ENCODE results near the gene SCAF1.

The SCAF1 gene

DNA sequence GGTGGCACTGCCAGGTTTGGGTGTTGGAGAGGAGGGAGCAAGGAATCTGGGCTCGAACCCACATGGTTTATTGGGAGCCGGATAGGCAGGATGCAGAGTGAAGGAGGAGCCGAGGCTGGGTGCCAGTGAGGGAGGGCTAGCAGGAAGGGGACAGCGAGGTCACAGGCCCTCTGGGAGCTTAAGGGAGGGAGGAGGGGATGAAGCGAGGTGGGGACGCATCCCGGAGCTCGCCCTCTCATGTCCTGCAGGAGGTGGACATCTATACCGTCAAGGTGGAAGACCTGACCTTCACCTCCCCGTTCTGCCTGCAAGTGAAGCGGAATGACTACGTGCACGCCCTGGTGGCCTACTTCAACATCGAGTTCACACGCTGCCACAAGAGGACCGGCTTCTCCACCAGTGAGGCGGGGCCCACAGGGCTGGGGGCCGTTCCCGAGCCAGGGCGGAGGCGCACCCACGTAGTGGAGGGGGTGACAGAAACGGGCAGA, 43.9 kb downstream of the SCAF1 start:
- Histone ChIP-seq H3K27me3 (ENCODE audit: low read depth) (no peaks in the 10 kb centered on the region), H3K9me3 (no peaks in the 10 kb centered on the region), H3K4me3 (no peak overlapping the region), H3K36me3 (replicated peaks) (peaks cover 68% of the 10 kb centered on the region), H3K4me1 (no peaks in the 10 kb centered on the region)
- no peak for DNase-seq (ENCODE audit: low spot score in 2 of 2)
- in situ Hi-C loops (cut with MboI; ENCODE audit: low sequenced_read_pairs): no loop called here

DNA sequence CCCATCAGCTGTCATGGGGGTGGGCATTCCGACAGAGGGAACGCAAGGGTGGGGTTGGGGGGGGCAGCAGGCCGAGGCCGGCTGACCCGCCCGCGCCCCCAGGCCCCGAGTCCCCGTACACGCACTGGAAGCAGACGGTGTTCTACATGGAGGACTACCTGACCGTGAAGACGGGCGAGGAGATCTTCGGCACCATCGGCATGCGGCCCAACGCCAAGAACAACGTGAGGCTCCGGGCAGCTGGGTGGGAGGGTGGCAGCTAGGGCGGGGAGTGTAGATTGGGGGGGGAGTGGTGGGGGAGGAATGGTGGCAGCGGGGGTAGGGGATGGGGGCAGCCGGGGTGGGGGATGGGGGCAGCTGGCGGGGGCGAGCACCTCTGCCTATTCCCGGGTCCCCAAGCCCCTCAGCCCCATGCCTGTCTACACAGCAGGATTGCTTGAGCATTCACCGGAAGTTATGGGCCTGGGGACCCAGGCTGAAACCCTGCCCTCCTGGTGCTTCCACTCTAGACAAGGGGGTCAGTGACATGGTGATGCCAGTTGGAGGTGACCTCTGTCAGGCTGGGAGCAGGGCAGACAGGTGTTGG, 44.6 kb downstream of the SCAF1 start:
- Histone ChIP-seq H3K4me1 (no peaks in the 10 kb centered on the region), H3K4me3 (no peak overlapping the region), H3K36me3 (replicated peaks) (peaks cover 61% of the 10 kb centered on the region), H3K27me3 (ENCODE audit: low read depth) (no peaks in the 10 kb centered on the region), H3K9me3 (no peaks in the 10 kb centered on the region)
- no peak for DNase-seq (ENCODE audit: low spot score in 2 of 2)
- in situ Hi-C loops (cut with MboI; ENCODE audit: low sequenced_read_pairs): no loop called here

- in situ Hi-C loops (cut with MboI; ENCODE audit: low sequenced_read_pairs): no loop called here
Observed at GRCh38 chr19:49687150-49687549, 45.1 kb downstream of the SCAF1 start.

GRCh38 chr19:49687566-49688316, 45.7 kb downstream of the SCAF1 start:
- no peaks in the 10 kb centered on the region for H3K4me1 ChIP-seq
- DNase-seq (ENCODE audit: low spot score in 2 of 2): no peak
- H3K27me3 ChIP-seq (ENCODE audit: low read depth): no peaks in the 10 kb centered on the region
- H3K9me3 ChIP-seq: no peaks in the 10 kb centered on the region
- peaks cover 50% of the 10 kb centered on the region for H3K36me3 ChIP-seq (replicated peaks)
- H3K4me3 ChIP-seq: no peak overlapping the region
- in situ Hi-C loops (cut with MboI; ENCODE audit: low sequenced_read_pairs): no loop called here

More at GRCh38 chr19:49687150-49687549, 45.1 kb downstream of the SCAF1 start:
- no peaks in the 10 kb centered on the region for H3K27me3 ChIP-seq (ENCODE audit: low read depth)
- H3K4me3 ChIP-seq: no peak overlapping the region
- no peaks in the 10 kb centered on the region for H3K4me1 ChIP-seq
- H3K36me3 ChIP-seq (replicated peaks): peaks cover 56% of the 10 kb centered on the region
- no peaks in the 10 kb centered on the region for H3K9me3 ChIP-seq
- DNase-seq (ENCODE audit: low spot score in 2 of 2): no peak

DNA sequence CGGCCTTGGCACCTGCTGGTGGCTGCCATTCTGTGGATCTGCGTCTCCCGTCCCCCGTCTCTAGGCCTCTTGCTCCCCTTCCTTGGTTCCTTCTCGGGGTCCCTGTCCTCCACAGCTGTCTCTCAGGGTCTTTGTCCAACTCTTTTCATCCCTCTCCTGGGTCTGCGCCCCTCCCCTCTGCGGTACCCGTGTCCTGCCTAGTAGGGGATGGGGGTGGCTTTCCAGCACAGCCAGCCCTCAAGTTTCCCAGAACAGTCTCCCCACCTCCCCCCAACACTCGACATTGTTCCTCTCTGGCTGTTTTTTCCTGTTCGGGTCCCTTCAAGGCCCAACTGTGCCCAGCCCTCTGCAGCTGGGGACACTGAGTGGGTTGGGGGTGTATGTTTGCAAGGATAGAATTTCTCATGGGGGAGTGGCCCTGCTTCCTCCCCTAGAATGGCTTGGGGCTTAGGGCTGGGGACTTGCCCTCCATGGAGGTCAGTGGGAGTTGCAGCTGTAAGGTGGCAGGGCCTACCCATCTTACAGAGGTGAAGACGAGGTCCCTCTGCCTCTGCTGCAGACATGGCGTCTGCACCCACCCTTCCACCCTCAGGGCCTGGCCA, 46.6 kb downstream of the SCAF1 start:
- no peak overlapping the region for H3K4me3 ChIP-seq
- H3K9me3 ChIP-seq: no peaks in the 10 kb centered on the region
- H3K4me1 ChIP-seq: no peaks in the 10 kb centered on the region
- in situ Hi-C loops (cut with MboI; ENCODE audit: low sequenced_read_pairs): no loop called here
- DNase-seq (ENCODE audit: low spot score in 2 of 2): no peak
- H3K27me3 ChIP-seq (ENCODE audit: low read depth): no peaks in the 10 kb centered on the region
- peaks cover 43% of the 10 kb centered on the region for H3K36me3 ChIP-seq (replicated peaks)

DNA sequence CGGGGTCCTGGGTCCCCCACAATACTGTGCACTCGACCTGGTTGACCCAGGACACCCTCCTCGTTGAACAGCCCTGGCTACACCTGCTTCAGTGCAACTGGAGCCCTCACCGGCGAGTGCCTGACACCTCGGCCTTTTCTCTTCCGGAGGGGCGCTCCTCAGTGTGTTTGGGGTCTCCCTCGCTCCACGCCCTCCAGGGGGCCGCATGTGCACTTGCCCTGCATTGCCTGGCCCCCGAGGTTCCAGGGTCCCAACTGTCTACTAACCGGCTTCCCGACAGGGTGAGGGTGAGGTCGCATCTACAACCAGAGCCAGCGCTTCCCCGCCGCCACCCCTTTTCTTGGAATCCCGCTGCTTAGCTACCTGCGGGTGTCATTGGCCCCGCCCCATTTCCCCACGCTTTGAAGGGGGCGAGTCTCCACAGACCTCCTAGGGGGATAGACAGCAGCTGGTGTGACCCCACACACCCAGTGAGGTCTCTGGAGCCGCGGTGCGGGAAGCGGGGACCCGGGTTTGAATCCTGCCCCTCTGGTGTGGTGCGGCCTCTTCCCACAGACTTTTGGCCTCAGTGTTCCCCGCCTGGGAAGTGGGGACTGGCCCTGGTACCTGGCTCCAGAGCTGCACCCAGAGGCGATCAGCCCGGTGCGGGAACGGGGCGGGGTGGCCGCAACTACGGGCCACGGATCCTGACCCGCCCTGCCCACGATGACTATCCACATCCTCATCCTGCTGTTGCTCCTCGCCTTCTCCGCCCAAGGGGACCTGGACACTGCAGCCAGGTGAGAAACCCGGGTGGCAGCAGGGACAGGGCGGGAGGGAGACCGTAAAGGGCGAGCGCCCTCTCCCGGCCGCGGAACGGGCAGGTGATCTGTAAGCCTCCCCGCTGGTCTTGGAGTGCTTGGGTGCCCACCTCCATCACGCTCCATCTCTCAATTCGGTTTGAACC, 47.4 kb downstream of the SCAF1 start, which contains the start of gene ADM5:
ADM5 (plus strand) TSS at position 462 of the 946 bp plus-strand sequence; CDS start at position 706, 244 bp downstream.
- Histone ChIP-seq H3K4me3 (no peak within 1 kb of the TSS), H3K4me1 (no peaks in the 10 kb centered on the region), H3K36me3 (replicated peaks) (peaks cover 35% of the 10 kb centered on the region), H3K9me3 (no peaks in the 10 kb centered on the region), H3K27me3 (ENCODE audit: low read depth) (no peaks in the 10 kb centered on the region)
- in situ Hi-C loops (cut with MboI; ENCODE audit: low sequenced_read_pairs): no loop called here
- DNase-seq (ENCODE audit: low spot score in 2 of 2): no peak

DNA sequence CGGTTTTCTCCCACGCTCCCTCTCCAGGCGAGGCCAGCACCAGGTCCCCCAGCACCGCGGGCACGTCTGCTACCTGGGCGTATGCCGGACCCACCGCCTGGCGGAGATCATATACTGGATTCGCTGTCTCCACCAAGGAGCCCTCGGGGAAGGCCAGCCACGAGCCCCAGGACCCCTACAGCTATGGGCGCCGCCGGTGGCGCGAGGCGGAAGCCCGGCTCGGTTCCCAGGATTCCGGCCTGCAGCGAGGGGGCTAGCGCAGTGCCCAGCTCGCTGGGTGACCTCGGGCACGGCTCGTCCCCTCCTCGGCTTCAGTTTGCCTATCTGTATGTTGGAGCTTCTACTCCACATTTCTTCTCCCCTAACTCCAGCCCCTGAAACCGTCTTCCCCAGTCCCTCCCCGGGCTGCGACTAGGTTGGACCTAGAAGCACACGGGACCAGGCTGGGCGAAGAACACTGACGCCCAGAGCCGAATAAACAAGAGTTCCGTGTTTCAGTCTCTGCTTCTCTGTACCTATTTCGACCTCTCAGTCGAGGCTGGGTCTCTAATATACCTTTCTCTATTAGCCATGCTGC, 48.2 kb downstream of the SCAF1 start:
- no peak for DNase-seq (ENCODE audit: low spot score in 2 of 2)
- in situ Hi-C loops (cut with MboI; ENCODE audit: low sequenced_read_pairs): no loop called here
- Histone ChIP-seq H3K4me3 (no peak overlapping the region), H3K36me3 (replicated peaks) (peaks cover 27% of the 10 kb centered on the region), H3K9me3 (no peaks in the 10 kb centered on the region), H3K4me1 (no peaks in the 10 kb centered on the region), H3K27me3 (ENCODE audit: low read depth) (no peaks in the 10 kb centered on the region)

GRCh38 chr19:49690656-49691242, 48.7 kb downstream of the SCAF1 start, which contains the start of gene CPT1C:
TSS of gene CPT1C (plus strand) at chr19:49691116. CDS start at chr19:49692253, 1,137 bp downstream.
- Histone ChIP-seq H3K36me3 (replicated peaks) (peaks cover 24% of the 10 kb centered on the region), H3K4me3 (no peak within 1 kb of the TSS), H3K27me3 (ENCODE audit: low read depth) (no peaks in the 10 kb centered on the region), H3K9me3 (no peaks in the 10 kb centered on the region), H3K4me1 (no peaks in the 10 kb centered on the region)
- peak in 1 of 2 experiments; percentile 53 for DNase-seq (ENCODE audit: low spot score in 2 of 2)
- in situ Hi-C loops (cut with MboI; ENCODE audit: low sequenced_read_pairs): no loop called here

- Histone ChIP-seq H3K36me3 (replicated peaks) (peaks cover 17% of the 10 kb centered on the region), H3K4me3 (no peak overlapping the region), H3K27me3 (ENCODE audit: low read depth) (no peaks in the 10 kb centered on the region), H3K4me1 (no peaks in the 10 kb centered on the region), H3K9me3 (no peaks in the 10 kb centered on the region)
- in situ Hi-C loops (cut with MboI; ENCODE audit: low sequenced_read_pairs): no loop called here
- peak in 1 of 2 experiments; percentile 75 for DNase-seq (ENCODE audit: low spot score in 2 of 2)
Observed at GRCh38 chr19:49691243-49692146, 49.5 kb downstream of the SCAF1 start.

DNA sequence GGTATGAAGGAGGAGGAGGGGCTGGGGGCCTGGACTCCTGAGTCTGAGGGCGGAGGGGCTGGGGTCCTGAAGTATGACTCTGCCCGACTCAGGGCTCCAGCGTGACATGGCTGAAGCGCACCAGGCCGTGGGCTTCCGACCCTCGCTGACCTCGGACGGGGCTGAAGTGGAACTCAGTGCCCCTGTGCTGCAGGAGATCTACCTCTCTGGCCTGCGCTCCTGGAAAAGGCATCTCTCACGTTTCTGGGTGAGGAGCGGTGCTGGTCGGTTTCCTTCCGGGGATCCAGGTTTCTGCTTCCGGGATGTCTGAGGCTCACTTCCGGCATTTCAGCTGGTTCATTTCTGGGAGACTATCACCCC, 50.1 kb downstream of the SCAF1 start:
- in situ Hi-C loops (cut with MboI; ENCODE audit: low sequenced_read_pairs): no loop called here
- Histone ChIP-seq H3K36me3 (replicated peaks) (peaks cover 17% of the 10 kb centered on the region), H3K4me1 (no peaks in the 10 kb centered on the region), H3K27me3 (ENCODE audit: low read depth) (no peaks in the 10 kb centered on the region), H3K9me3 (no peaks in the 10 kb centered on the region), H3K4me3 (no peak overlapping the region)
- no peak for DNase-seq (ENCODE audit: low spot score in 2 of 2)

DNA sequence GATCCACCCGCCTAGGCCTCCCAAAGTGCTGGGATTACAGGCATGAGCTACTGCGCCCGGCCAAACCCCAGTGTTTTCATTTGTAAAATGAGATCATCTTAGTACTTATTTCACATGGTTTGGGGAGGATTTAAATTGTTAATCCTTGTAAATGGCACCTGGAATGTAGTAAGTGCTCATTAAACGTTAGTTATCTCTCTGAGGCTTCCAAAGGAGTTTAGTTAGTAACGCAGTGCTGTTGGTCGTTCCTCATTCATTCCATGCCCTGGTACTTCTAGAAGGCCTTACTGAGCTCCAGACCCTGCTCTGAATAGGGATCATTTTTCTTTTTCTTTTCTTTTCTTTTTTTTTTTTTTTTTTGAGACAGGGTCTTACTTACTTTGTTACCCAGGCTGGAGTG, 54.1 kb downstream of the SCAF1 start:
- in situ Hi-C loops (cut with MboI; ENCODE audit: low sequenced_read_pairs): no loop called here
- Histone ChIP-seq H3K9me3 (no peaks in the 10 kb centered on the region), H3K36me3 (replicated peaks) (no peaks in the 10 kb centered on the region), H3K4me3 (no peak overlapping the region), H3K4me1 (no peaks in the 10 kb centered on the region), H3K27me3 (ENCODE audit: low read depth) (no peaks in the 10 kb centered on the region)
- no peak for DNase-seq (ENCODE audit: low spot score in 2 of 2)

- no peaks in the 10 kb centered on the region for H3K27me3 ChIP-seq (ENCODE audit: low read depth)
- in situ Hi-C loops (cut with MboI; ENCODE audit: low sequenced_read_pairs): no loop called here
- no peak overlapping the region for H3K4me3 ChIP-seq
- H3K9me3 ChIP-seq: no peaks in the 10 kb centered on the region
- no peaks in the 10 kb centered on the region for H3K4me1 ChIP-seq
- no peak for DNase-seq (ENCODE audit: low spot score in 2 of 2)
- no peaks in the 10 kb centered on the region for H3K36me3 ChIP-seq (replicated peaks)
Observed at GRCh38 chr19:49696865-49697264, 54.9 kb downstream of the SCAF1 start.

Data from HAP-1 (cell line).